Endometrial microvascular endothelial cells (primary cell): ENCODE results near the gene APOBEC3G. TPM values are rescaled to one million over a fixed set of nuclear protein-coding genes. Genes with fewer than 3 reads are reported as not detected.

Experiments used
- in situ Hi-C: cut with HindIII; loops from 2 replicates; pipeline ENCODE4 v1.10.0; 2017; ENCODE audit warnings: low sequenced_read_pairs, low pct_unique_long_range_greater_than_20kb; ENCODE audit errors: inconsistent ontology term
- total RNA-seq: library from RNA; depleted of rRNA; stranded (reverse); fragments of >200 nt; gene quantifications from one replicate; pipeline ENCODE4 v1.2.3, GENCODE V29; 2015; ENCODE audit errors: inconsistent ontology term

Gene APOBEC3G
- total RNA-seq, 1 donor from 2014 or later = 8.1 TPM

GRCh38 chr22:39115570-39115969 is 38.5 kb downstream of the APOBEC3G start:
- in situ Hi-C loops = no loop called here

DNA sequence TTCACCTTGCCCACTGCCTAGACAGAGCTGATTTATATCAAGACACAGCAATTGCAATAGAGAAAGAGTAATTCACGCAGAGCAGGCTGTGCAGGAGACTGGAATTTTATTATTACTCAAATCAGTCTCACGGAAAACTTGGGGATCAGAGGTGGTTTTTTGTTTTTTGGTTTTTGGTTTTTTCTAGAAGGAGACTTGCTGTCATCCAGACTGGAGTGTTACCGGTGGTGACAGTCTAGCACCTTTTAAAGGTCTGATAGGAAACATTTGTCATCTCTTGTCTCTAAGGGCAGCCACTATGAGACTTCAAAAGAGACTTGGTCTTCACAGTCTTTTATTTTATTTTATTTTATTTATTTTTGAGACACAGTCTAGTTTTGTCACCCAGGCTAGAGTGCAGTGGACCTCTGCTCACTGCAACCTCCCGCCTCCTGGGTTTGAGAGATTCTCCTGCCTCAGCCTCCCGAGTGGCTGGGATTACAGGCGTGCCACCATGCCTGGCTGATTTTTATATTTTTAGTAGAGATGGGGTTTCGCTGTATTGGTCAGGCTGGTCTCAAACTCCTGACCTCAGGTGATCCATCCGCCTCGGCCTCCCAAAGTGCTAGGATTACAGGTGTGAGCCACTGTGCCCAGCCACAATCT is 39.0 kb downstream of the APOBEC3G start:
- in situ Hi-C loops = no loop called here

DNA sequence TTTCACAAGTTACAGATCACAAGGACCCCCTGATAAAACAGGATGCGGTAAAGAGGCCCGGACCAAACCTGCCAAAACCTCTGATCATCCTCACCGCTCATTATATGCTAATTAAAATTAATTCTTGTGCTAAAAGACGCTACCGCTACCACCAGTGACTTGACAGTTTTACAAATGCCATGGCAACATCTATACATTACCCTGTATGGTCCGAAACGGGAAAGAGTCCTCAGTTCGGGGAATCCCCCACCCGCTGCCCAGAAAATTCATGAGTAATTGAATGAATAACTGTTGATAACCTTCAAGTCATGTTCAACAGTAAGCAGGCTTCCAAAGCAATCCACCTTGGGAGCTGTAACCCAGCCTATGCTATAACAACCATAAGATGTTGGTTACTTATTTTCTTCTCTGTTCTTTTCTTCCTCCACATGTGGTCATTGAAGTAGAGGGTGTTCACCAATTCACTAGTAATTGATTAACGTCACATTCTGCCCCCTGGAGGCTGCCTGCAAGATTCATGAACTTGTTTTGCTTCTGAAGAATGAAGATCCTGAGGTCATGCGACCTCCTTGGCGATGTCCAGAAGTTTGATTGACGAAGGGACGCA is 40.6 kb downstream of the APOBEC3G start:
- in situ Hi-C loops = no loop called here

- in situ Hi-C loops = no loop called here
Observed at GRCh38 chr22:39120983-39121382, 43.9 kb downstream of the APOBEC3G start.

DNA sequence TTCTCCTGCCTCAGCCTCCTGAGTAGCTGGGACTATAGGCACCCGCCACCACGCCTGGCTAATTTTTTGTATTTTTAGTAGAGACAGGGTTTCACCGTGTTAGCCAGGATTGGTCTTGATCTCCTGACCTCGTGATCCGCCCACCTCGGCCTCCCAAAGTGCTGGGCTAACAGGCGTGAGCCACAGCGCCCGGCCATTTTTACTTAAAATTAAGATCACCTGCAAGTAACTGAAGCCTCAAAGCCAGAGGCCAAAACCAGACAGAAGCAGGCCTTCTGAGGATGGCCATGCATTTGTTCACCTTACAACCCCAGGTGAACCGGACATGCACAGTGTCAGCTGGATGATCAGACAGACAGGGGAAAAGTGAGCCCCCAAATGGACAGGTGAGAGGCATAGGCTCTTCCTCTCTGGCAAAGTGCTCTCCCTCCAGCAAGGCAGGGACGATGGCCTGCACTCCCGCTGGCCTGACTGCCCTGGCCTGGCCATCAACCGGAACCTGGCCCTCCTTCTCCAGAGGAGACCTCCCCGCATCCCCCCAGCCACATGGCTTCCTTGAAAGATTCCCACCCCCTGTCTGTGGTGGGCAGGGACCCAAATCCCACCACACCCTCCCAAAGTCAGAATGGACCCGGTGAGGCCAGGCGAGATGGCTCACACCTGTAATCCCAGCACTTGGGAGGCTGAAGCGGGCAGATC is 45.8 kb downstream of the APOBEC3G start:
- in situ Hi-C loops = no loop called here

- in situ Hi-C loops = no loop called here
Observed at GRCh38 chr22:39123751-39124581, 46.9 kb downstream of the APOBEC3G start.

DNA sequence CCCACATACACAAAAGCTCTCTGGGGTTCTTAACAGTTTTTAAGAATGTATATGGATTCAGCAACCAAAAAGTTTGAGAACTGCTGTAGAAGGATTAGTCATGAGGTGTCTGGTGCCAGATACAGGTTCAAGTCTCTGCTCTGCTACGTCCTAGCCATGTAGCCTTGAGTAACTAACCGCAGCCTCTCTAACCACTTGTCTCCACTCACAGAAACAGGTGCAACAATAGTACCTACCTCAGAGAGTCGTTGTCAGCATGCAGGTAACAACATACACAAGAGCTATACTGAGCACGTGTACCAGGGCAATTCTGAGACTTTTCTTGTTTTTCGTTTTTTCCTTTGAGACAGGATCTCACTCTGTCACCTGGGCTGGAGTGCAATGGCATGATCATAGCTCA is 48.5 kb downstream of the APOBEC3G start:
- in situ Hi-C loops = no loop called here

DNA sequence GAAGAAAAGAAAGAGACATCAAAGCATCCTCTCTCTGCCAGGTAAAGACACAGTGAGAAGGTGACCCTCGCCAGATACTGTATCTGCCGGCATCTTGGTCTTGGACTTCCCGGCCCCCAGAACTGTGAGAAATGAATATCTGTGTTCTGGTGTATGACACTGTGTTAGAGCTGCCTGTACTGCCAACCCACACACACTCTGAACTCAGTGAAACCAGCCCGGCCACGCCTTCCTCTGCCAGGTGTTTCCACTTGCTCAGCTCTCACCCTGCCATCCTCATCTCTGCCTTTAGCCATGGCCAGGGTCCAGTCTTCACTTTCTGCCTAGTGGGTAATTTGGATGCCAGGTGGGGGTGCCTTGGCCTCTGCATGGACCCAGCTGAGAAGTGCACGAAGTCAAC is 51.4 kb downstream of the APOBEC3G start:
- in situ Hi-C loops = no loop called here

GRCh38 chr22:39129081-39129480 is 52.0 kb downstream of the APOBEC3G start:
- in situ Hi-C loops = no loop called here

GRCh38 chr22:39129746-39130145 is 52.7 kb downstream of the APOBEC3G start:
- in situ Hi-C loops = no loop called here

GRCh38 chr22:39130152-39130704 is 53.2 kb downstream of the APOBEC3G start:
- in situ Hi-C loops = no loop called here

- in situ Hi-C loops = no loop called here
Observed at GRCh38 chr22:39130892-39131855, 54.1 kb downstream of the APOBEC3G start.

DNA sequence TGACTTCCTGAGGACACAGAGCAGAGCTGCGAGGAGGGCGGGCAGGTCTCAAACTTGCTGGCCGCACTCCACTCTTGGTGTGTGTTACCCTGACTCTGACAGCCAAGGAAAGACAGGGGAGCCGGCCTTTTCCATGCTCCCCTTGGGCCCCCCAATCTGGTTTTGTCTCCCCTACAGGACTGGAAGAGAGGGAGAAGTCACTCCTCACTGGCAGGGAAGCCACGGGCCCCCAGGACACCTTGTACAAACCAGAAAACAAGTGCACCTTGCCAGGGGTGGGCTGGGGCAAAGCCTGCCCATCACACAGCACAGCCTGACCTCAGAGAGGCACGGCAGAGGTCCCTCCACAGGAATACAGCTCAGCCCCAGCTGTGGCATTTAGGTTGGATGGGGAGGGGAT is 55.2 kb downstream of the APOBEC3G start:
- in situ Hi-C loops = no loop called here

GRCh38 chr22:39132871-39133524 is 55.9 kb downstream of the APOBEC3G start:
- in situ Hi-C loops = no loop called here

GRCh38 chr22:39133871-39134270 is 56.8 kb downstream of the APOBEC3G start:
- in situ Hi-C loops = no loop called here

- in situ Hi-C loops = no loop called here
Observed at GRCh38 chr22:39134366-39135091, 57.5 kb downstream of the APOBEC3G start.
